Measurements from ENCODE around the gene ITGB5. TPM values are rescaled to one million over a fixed set of nuclear protein-coding genes. Genes with fewer than 3 reads are reported as not detected.

ITGB5 gene
- polyA plus RNA-seq, 2 of the 4 experiments (the other 2 are of a cell fraction), result 201 to 260 TPM

DNA sequence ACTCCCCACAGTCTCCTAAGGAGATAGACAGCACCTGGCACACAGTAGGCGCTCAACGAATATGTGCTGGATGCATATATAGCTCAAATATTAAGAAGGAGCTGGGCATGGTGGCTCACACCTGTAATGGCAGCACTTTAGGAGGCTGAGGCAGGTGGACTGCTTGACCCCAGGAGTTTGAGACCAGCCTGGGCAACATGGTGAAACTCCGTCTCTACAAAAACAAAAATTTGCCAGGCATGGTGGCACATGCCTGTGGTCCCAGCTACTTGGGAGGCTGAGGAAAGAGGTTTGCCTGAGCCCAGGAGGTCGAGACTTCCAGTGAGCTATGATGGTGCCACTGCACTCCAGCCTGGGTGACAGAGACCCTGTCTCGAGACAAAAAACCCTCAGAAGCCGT lies 119.5 kb downstream of the ITGB5 start:
- peaks cover 40% of the 10 kb centered on the region for H3K4me1 ChIP-seq
- ATAC-seq (no peak), DNase-seq (ENCODE audit: low read depth in 1 of 2, low spot score in 1 of 2) (no peak), FAIRE-seq (no peak)
- POLR2A ChIA-PET, result no interaction called here
- TF ChIP-seq FOXS1 (CRISPR knock-in tag; IDR thresholded peaks at IDR 0.05), result no peak
- TF ChIP-seq HEYL (CRISPR knock-in tag; IDR thresholded peaks at IDR 0.05), result no peak
- no peak for TF ChIP-seq CEBPB (IDR thresholded peaks at IDR 0.05)
- TF ChIP-seq EHMT2 (IDR thresholded peaks at IDR 0.05; ENCODE audit: low read depth), result no peak
- no peak for TF ChIP-seq FOSB (CRISPR knock-in tag; IDR thresholded peaks at IDR 0.05)
- no peak for TF ChIP-seq GATA3 (IDR thresholded peaks at IDR 0.05; ENCODE audit: borderline replicate concordance)
- TF ChIP-seq RCOR1 (IDR thresholded peaks at IDR 0.05; ENCODE audit: low read depth, low read length), result no peak
- TF ChIP-seq RAD21 (conservative IDR thresholded peaks at IDR 0.05 in 1 of 2, IDR thresholded peaks at IDR 0.05 in 1 of 2), result no peak
- TF ChIP-seq NR3C1 (IDR thresholded peaks at IDR 0.05), result no peak
- H3K4me3 ChIP-seq, result no peak overlapping the region
- CTCF ChIA-PET, result interaction anchor here (0.6 to 15.7 kb wide), 8 partner anchors 10 to 994 kb away, joined by 3 to 352 read pairs (median 3); no protein-coding TSS in a partner anchor
- 88% methylated on average over 6 of the region's 6 CpGs for WGBS (ENCODE audit: missing lambda C conversion rate)
- H3K9me3 ChIP-seq, result no peaks in the 10 kb centered on the region
- no peak overlapping the region for H3K4me2 ChIP-seq
- 0 out of 6 replicates have a peak overlapping the region, but pooled peaks of 1 of the 2 experiments have one; percentile 10 for H3K27ac ChIP-seq

DNA sequence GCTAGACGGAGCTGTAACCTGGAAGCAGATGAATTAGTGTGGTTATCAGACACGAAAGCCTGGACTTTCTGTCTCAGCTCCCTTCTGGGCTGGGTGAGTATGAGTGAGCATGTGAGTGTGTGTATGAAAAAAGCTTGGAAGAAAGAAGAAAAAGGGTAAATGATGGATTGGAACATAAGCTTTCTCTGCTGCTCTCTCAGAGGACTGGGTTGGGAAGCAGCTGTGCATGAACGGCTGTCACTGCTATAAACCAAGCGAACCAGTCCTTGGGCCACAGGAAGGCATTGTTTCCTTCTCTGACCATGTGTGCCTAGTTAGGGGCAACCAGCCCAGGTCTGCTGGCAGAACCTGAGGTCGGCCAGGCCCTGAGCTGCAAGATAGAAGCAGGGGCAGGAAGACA lies 119.9 kb downstream of the ITGB5 start:
- WGBS (ENCODE audit: missing lambda C conversion rate), result 89% methylated on average over 5 of the region's 5 CpGs
- FAIRE-seq (no peak), ATAC-seq (no peak), DNase-seq (ENCODE audit: low read depth in 1 of 2, low spot score in 1 of 2) (no peak)
- H3K27ac ChIP-seq, result peak overlapping the region in 1 of 2 experiments; percentile 10; a peak in 1 of 6 replicates
- H3K9me3 ChIP-seq, result no peaks in the 10 kb centered on the region
- ChIA-PET CTCF (interaction anchor here (0.6 to 15.7 kb wide), 8 partner anchors 10 to 994 kb away, joined by 3 to 352 read pairs (median 3); no protein-coding TSS in a partner anchor), POLR2A (no interaction called here)
- peaks cover 40% of the 10 kb centered on the region for H3K4me1 ChIP-seq
- TF ChIP-seq, protein P1, sequence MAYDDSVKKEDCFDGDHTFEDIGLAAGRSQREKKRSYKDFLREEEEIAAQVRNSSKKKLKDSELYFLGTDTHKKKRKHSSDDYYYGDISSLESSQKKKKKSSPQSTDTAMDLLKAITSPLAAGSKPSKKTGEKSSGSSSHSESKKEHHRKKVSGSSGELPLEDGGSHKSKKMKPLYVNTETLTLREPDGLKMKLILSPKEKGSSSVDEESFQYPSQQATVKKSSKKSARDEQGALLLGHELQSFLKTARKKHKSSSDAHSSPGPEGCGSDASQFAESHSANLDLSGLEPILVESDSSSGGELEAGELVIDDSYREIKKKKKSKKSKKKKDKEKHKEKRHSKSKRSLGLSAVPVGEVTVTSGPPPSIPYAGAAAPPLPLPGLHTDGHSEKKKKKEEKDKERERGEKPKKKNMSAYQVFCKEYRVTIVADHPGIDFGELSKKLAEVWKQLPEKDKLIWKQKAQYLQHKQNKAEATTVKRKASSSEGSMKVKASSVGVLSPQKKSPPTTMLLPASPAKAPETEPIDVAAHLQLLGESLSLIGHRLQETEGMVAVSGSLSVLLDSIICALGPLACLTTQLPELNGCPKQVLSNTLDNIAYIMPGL (CRISPR knock-in tag; IDR thresholded peaks at IDR 0.05; ENCODE audit: borderline replicate concordance), result no peak
- TF ChIP-seq, protein P2, sequence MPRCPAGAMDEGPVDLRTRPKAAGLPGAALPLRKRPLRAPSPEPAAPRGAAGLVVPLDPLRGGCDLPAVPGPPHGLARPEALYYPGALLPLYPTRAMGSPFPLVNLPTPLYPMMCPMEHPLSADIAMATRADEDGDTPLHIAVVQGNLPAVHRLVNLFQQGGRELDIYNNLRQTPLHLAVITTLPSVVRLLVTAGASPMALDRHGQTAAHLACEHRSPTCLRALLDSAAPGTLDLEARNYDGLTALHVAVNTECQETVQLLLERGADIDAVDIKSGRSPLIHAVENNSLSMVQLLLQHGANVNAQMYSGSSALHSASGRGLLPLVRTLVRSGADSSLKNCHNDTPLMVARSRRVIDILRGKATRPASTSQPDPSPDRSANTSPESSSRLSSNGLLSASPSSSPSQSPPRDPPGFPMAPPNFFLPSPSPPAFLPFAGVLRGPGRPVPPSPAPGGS (IDR thresholded peaks at IDR 0.05), result no peak
- TF ChIP-seq SMC3 (IDR thresholded peaks at IDR 0.05) (no peak), HOXB13 (CRISPR knock-in tag; IDR thresholded peaks at IDR 0.05; ENCODE audit: low read depth) (no peak), HOXA7 (CRISPR knock-in tag; IDR thresholded peaks at IDR 0.05) (no peak), PHF8 (IDR thresholded peaks at IDR 0.05; ENCODE audit: borderline replicate concordance, low read depth) (no peak), POLR2A (IDR thresholded peaks at IDR 0.05; ENCODE audit: low read length) (no peak), CEBPB (IDR thresholded peaks at IDR 0.05) (no peak), BHLHE40 (IDR thresholded peaks at IDR 0.05; ENCODE audit: low read depth, low read length) (no peak)
- TF ChIP-seq, protein P3, sequence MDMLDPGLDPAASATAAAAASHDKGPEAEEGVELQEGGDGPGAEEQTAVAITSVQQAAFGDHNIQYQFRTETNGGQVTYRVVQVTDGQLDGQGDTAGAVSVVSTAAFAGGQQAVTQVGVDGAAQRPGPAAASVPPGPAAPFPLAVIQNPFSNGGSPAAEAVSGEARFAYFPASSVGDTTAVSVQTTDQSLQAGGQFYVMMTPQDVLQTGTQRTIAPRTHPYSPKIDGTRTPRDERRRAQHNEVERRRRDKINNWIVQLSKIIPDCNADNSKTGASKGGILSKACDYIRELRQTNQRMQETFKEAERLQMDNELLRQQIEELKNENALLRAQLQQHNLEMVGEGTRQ (IDR thresholded peaks at IDR 0.05), result no peak
- TF ChIP-seq, protein P4, sequence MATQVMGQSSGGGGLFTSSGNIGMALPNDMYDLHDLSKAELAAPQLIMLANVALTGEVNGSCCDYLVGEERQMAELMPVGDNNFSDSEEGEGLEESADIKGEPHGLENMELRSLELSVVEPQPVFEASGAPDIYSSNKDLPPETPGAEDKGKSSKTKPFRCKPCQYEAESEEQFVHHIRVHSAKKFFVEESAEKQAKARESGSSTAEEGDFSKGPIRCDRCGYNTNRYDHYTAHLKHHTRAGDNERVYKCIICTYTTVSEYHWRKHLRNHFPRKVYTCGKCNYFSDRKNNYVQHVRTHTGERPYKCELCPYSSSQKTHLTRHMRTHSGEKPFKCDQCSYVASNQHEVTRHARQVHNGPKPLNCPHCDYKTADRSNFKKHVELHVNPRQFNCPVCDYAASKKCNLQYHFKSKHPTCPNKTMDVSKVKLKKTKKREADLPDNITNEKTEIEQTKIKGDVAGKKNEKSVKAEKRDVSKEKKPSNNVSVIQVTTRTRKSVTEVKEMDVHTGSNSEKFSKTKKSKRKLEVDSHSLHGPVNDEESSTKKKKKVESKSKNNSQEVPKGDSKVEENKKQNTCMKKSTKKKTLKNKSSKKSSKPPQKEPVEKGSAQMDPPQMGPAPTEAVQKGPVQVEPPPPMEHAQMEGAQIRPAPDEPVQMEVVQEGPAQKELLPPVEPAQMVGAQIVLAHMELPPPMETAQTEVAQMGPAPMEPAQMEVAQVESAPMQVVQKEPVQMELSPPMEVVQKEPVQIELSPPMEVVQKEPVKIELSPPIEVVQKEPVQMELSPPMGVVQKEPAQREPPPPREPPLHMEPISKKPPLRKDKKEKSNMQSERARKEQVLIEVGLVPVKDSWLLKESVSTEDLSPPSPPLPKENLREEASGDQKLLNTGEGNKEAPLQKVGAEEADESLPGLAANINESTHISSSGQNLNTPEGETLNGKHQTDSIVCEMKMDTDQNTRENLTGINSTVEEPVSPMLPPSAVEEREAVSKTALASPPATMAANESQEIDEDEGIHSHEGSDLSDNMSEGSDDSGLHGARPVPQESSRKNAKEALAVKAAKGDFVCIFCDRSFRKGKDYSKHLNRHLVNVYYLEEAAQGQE (IDR thresholded peaks at IDR 0.05), result no peak
- H3K4me3 ChIP-seq, result no peak overlapping the region
- no peak overlapping the region for H3K4me2 ChIP-seq
